Sigmoid colon (tissue), 4 donors: ENCODE measurements around the gene ATP6V0A1.

Experiments used
- CTCF ChIP-seq, 4 experiments: fragments of 450-650 bp in 3 of 4; fragments of 200-600 bp in 1 of 4; IDR thresholded peaks; one replicate each; pipeline ENCODE4 v1.5.1; 2016 to 2019; ENCODE audit warnings: antibody characterized with exemption in 4 of 4, mild to moderate bottlenecking in 3 of 4, moderate library complexity in 2 of 4
- EP300 ChIP-seq, 4 donors: sonication (generic); formaldehyde crosslinking; IDR thresholded peaks; one replicate each; pipeline ENCODE4 v1.6.1; 2017; ENCODE audit warnings: antibody characterized with exemption in 4 of 4
- POLR2A ChIP-seq, 2 donors: fragments of 450-650 bp; IDR thresholded peaks; one replicate each; pipeline ENCODE4 v1.6.1; 2016; ENCODE audit warnings: antibody characterized with exemption in 2 of 2, mild to moderate bottlenecking in 2 of 2, moderate library complexity in 2 of 2
- POLR2AphosphoS5 ChIP-seq, 4 donors: sonication (generic); formaldehyde crosslinking; IDR thresholded peaks; one replicate each; pipeline ENCODE4 v1.6.1; 2017; ENCODE audit warnings: antibody characterized with exemption in 4 of 4

DNA sequence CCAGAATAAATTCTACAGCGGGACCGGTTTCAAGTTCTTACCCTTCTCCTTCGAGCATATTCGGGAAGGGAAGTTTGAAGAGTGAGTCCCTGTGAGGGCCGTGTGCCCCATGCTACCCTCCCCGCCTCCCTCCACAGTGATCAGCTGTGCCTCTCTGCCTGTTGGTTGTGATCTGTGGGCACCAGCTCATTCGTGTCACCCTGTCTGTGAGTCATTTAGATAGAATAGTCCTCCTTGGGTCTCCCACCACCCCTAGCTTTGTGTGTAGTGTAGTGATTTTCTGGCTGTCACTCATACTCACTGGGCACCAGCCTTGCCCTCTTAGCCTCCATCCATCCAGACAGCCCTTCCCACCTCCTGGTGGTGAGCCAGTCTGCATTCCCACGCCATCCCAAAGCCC is 62.4 kb downstream of the ATP6V0A1 start:
- TF ChIP-seq CTCF (IDR thresholded peaks at IDR 0.05) (no peak), POLR2A (IDR thresholded peaks at IDR 0.05) (no peak), POLR2AphosphoS5 (IDR thresholded peaks at IDR 0.05) (no peak), EP300 (IDR thresholded peaks at IDR 0.05) (no peak)
